ENCODE measurements around the gene CNDP1.

Gene CNDP1

GRCh38 chr18:74544898-74545297 lies 10.6 kb downstream of the CNDP1 start:
- in situ Hi-C loops (cut with MboI; ENCODE audit: low sequenced_read_pairs), result no loop called here

DNA sequence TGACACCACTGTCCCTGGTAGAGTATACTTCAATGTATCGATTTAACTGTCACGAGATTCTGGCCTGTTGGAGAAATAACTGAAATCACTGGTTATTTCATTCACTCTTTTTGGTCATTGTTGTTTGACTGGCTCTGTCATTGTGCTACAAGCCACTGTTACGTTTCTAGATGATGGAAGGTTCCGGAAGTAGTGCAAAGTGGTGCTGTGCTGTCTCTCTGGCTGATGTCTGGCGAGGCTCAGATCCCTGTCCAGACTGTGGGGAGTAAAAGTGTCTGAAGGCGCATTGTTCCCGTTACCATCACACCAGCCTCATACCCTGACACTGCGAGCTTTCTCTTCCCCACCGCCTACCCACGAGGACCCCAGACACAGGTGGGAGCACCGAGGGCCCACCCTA lies 11.7 kb downstream of the CNDP1 start:
- in situ Hi-C loops (cut with MboI; ENCODE audit: low sequenced_read_pairs), result no loop called here

GRCh38 chr18:74546751-74547530 lies 12.6 kb downstream of the CNDP1 start:
- in situ Hi-C loops (cut with MboI; ENCODE audit: low sequenced_read_pairs), result no loop called here

- in situ Hi-C loops (cut with MboI; ENCODE audit: low sequenced_read_pairs), result no loop called here
Observed at GRCh38 chr18:74547860-74548259, 13.6 kb downstream of the CNDP1 start.

- in situ Hi-C loops (cut with MboI; ENCODE audit: low sequenced_read_pairs), result loop anchor here (25.0 kb wide), 1 partner anchor 362 kb away; no protein-coding TSS in a partner anchor
Observed at GRCh38 chr18:74549591-74550104, 15.3 kb downstream of the CNDP1 start.

GRCh38 chr18:74550886-74551285 lies 16.6 kb downstream of the CNDP1 start:
- in situ Hi-C loops (cut with MboI; ENCODE audit: low sequenced_read_pairs), result loop anchor here (25.0 kb wide), 1 partner anchor 364 kb away; no protein-coding TSS in a partner anchor

DNA sequence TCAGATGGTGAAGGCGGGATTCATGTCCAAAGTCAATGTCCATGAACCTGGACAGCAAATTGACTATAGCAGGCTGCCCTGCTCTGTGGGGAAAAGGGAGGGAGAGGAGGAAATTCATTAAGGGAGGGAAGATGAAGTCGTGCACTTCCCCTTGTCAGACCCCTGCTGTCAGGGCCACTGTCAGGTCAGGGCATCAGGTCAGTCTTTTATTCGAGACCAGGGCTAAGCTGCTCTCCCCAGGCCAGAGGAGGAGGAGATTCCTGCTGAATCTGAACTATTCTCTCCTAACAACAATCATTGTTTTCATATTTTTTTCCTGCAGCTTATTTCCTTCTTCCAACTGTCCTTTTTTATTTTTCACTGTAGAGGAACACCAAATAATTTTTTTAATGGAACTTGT lies 17.2 kb downstream of the CNDP1 start:
- in situ Hi-C loops (cut with MboI; ENCODE audit: low sequenced_read_pairs), result loop anchor here (25.0 kb wide), 1 partner anchor 364 kb away; no protein-coding TSS in a partner anchor

- in situ Hi-C loops (cut with MboI; ENCODE audit: low sequenced_read_pairs), result loop anchor here (25.0 kb wide), 1 partner anchor 365 kb away; no protein-coding TSS in a partner anchor
Observed at GRCh38 chr18:74551936-74552555, 17.7 kb downstream of the CNDP1 start.

DNA sequence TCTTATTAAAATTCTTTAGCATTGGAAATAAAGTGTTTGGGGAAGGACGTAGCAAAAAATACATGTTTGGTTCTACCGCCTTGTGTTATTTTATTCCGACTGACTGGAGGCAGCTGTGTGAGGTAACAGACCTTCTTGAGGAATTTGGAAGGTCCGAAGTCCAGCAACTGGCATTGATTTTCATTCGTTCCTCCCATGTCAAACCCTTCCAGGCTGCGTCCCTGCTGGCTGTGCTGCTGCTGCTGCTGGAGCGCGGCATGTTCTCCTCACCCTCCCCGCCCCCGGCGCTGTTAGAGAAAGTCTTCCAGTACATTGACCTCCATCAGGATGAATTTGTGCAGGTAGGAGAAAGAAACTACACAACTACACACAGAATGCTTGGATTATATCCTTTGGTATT lies 21.8 kb downstream of the CNDP1 start:
- in situ Hi-C loops (cut with MboI; ENCODE audit: low sequenced_read_pairs), result loop anchor here (25.0 kb wide), 1 partner anchor 369 kb away; no protein-coding TSS in a partner anchor

- in situ Hi-C loops (cut with MboI; ENCODE audit: low sequenced_read_pairs), result loop anchor here (25.0 kb wide), 1 partner anchor 371 kb away; no protein-coding TSS in a partner anchor
Observed at GRCh38 chr18:74558096-74558495, 23.8 kb downstream of the CNDP1 start.

DNA sequence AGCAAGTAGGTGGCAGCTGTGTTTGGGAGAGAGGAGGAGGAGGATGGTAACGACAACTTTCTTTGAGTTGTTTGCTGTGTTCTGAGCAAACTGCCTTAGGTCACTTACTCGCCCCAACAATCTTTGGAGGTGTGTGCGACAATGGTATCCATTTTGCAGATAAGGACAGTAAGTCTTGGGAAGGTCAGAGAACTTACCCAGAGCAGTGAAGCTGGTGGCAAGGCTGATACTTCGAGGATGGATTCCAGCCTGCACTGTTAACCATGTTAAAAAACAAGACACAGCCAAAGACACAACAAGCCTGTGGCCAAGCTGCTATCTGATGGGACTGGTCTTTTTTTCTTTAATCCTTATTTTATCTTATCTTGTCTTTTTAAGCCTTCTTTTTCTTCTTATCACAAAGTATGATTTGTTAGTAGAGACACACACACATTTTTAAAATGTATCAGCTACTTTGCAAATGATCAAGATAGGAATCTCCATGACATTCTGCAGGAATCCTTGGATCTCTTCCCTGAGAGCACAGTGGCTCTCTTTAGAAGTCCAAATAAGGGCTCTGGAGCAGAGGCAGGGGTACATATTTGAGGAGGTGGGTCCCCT lies 27.9 kb downstream of the CNDP1 start:
- in situ Hi-C loops (cut with MboI; ENCODE audit: low sequenced_read_pairs), result loop anchor here (25.0 kb wide), 1 partner anchor 375 kb away; no protein-coding TSS in a partner anchor

GRCh38 chr18:74562775-74563174 lies 28.5 kb downstream of the CNDP1 start:
- in situ Hi-C loops (cut with MboI; ENCODE audit: low sequenced_read_pairs), result loop anchor here (25.0 kb wide), 1 partner anchor 375 kb away; no protein-coding TSS in a partner anchor

DNA sequence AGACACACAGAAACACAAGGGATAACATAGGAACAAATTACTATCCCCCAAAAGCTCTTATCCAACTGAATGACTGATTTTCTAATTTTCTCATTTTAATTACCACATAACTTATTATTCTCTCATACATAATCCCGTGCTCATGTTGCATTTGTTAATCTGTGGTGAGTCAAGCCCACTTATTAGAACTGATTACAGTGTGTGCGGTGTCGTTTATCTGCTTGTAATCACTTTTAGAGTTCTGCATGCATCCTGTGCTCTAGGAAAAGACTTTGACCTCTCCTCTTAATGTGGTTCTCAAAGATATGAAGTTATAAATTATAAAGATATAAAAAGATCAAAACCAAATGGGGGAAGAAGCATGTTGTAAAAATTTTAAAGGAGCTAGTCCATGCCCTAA lies 29.7 kb downstream of the CNDP1 start:
- in situ Hi-C loops (cut with MboI; ENCODE audit: low sequenced_read_pairs), result loop anchor here (25.0 kb wide), 1 partner anchor 377 kb away; no protein-coding TSS in a partner anchor

- in situ Hi-C loops (cut with MboI; ENCODE audit: low sequenced_read_pairs), result loop anchor here (25.0 kb wide), 1 partner anchor 378 kb away; no protein-coding TSS in a partner anchor
Observed at GRCh38 chr18:74565164-74565563, 30.9 kb downstream of the CNDP1 start.

- in situ Hi-C loops (cut with MboI; ENCODE audit: low sequenced_read_pairs), result loop anchor here (25.0 kb wide), 1 partner anchor 379 kb away; no protein-coding TSS in a partner anchor
Observed at GRCh38 chr18:74565993-74566392, 31.7 kb downstream of the CNDP1 start.

GRCh38 chr18:74567822-74568221 lies 33.5 kb downstream of the CNDP1 start:
- in situ Hi-C loops (cut with MboI; ENCODE audit: low sequenced_read_pairs), result loop anchor here (25.0 kb wide), 1 partner anchor 381 kb away; no protein-coding TSS in a partner anchor

DNA sequence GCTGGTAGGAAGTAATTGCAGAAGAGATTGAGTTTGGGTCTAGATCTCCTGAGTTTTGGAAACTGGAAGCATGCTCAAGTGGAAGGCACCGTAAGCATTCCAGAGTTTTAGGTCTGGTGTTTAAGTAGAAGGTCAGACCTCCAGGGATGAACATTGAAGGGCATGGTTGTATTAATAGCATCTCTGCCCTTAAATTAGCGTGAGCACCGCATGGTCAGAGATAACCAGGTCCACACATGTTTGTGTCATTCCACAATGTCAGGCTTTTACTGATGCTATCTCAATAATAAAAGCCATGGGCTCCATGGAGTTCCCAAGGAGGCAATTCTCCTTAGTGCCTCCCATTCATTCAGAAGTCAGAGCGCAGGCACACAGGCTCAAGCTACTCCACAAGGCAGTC lies 35.1 kb downstream of the CNDP1 start:
- in situ Hi-C loops (cut with MboI; ENCODE audit: low sequenced_read_pairs), result loop anchor here (25.0 kb wide), 1 partner anchor 382 kb away; no protein-coding TSS in a partner anchor

- in situ Hi-C loops (cut with MboI; ENCODE audit: low sequenced_read_pairs), result loop anchor here (25.0 kb wide), 1 partner anchor 383 kb away; no protein-coding TSS in a partner anchor
Observed at GRCh38 chr18:74570266-74570665, 36.0 kb downstream of the CNDP1 start.

DNA sequence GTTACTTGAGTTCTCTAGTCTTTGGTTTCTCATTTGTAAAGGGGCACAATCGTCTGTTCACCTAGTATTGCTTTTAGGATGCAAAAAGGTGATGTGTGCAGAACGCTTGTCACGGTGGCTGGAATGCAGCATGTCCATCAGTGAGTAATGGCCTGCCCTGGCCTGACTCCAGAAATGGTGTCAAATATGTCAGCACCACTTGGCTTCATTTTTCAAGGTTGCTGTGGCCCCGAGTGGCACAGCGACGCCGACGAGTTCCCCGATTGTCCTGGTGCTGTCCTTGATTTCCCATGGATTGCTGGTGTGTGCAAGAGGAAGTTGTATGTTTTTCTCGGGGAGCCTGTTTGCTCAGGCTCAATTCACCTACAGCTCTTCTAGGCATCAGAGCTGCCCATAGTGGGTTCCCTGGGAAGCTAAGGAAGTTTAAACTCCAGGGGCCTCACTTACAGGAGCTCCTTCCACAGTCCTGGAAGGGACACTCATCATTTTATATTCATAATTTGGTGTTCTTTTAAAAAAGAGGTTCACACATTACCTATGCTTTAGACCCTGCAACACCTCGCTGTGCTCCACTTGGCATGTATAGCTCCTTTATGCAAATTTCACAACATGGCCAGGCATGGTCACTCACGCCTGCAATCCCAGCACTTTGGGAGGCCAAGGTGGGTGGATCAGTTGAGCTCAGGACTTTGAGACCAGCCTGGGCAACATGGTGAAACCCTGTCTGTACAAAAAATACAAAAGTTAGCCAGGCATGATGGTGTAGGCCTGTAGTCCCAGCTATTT lies 37.8 kb downstream of the CNDP1 start:
- in situ Hi-C loops (cut with MboI; ENCODE audit: low sequenced_read_pairs), result loop anchor here (25.0 kb wide), 1 partner anchor 385 kb away; no protein-coding TSS in a partner anchor

DNA sequence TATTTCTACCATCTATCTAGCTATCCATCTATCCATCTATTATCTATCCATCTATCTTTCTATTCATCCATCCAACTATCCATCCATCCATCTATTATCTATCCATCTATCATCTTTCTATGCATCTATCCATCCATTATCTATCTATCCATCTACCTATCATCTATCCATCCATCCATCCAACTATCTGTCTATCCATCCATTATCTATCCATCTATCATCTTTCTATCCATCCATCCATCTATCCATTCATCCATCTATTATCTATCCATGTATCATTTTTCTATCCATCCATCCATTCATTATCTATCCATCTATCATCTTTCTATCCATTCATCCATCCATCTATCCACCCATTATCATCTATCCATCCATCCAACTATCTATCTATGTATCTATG lies 38.8 kb downstream of the CNDP1 start:
- in situ Hi-C loops (cut with MboI; ENCODE audit: low sequenced_read_pairs), result loop anchor here (25.0 kb wide), 1 partner anchor 386 kb away; no protein-coding TSS in a partner anchor
